GM18873 (cell line): ENCODE results near the gene CHCHD3.

ENCODE experiments used
- ATAC-seq: cut with Tn5 transposase; IDR thresholded peaks from one replicate; pipeline ENCODE4 v1.9.1; 2021; ENCODE audit warnings: mild to moderate bottlenecking, moderate library complexity, moderate number of reproducible peaks; ENCODE audit not compliant: unreplicated experiment, low FRiP score

The CHCHD3 gene

GRCh38 chr7:133081119-133081598 lies 731 bp downstream of the CHCHD3 start:
- no peak for ATAC-seq

GRCh38 chr7:133079296-133079695 lies 2.6 kb downstream of the CHCHD3 start:
- ATAC-seq, result no peak

GRCh38 chr7:133077394-133077793 lies 4.5 kb downstream of the CHCHD3 start:
- no peak for ATAC-seq

GRCh38 chr7:133076142-133076541 lies 5.7 kb downstream of the CHCHD3 start:
- no peak for ATAC-seq

- no peak for ATAC-seq
Observed at GRCh38 chr7:133071506-133071905, 10.4 kb downstream of the CHCHD3 start.

- no peak for ATAC-seq
Observed at GRCh38 chr7:133070562-133070961, 11.3 kb downstream of the CHCHD3 start.

- ATAC-seq, result no peak
Observed at GRCh38 chr7:133065301-133065700, 16.6 kb downstream of the CHCHD3 start.

- no peak for ATAC-seq
Observed at GRCh38 chr7:133064082-133064820, 17.6 kb downstream of the CHCHD3 start.

- ATAC-seq, result no peak
Observed at GRCh38 chr7:133061792-133062191, 20.1 kb downstream of the CHCHD3 start.

GRCh38 chr7:133061357-133061756 lies 20.5 kb downstream of the CHCHD3 start:
- no peak for ATAC-seq

- no peak for ATAC-seq
Observed at GRCh38 chr7:133060004-133060403, 21.9 kb downstream of the CHCHD3 start.

- no peak for ATAC-seq
Observed at GRCh38 chr7:133059263-133059662, 22.6 kb downstream of the CHCHD3 start.

GRCh38 chr7:133056370-133057238 lies 25.3 kb downstream of the CHCHD3 start:
- ATAC-seq, result no peak

GRCh38 chr7:133054162-133054840 lies 27.6 kb downstream of the CHCHD3 start:
- ATAC-seq, result no peak

- no peak for ATAC-seq
Observed at GRCh38 chr7:133053321-133053891, 28.5 kb downstream of the CHCHD3 start.

GRCh38 chr7:133052826-133053225 lies 29.1 kb downstream of the CHCHD3 start:
- ATAC-seq, result no peak

GRCh38 chr7:133052401-133052756 lies 29.5 kb downstream of the CHCHD3 start:
- no peak for ATAC-seq

- no peak for ATAC-seq
Observed at GRCh38 chr7:133051719-133052400, 30.0 kb downstream of the CHCHD3 start.

- no peak for ATAC-seq
Observed at GRCh38 chr7:133051066-133051465, 30.8 kb downstream of the CHCHD3 start.
